HEK293 (cell line): ENCODE results near the gene KHSRP.

Source experiments
- CTCF ChIP-seq: fragments of 450-650 bp; formaldehyde crosslinking; IDR thresholded peaks from 2 replicates; pipeline ENCODE4 v1.5.1; 2016; ENCODE audit warnings: missing biosample characterization, missing genetic modification characterization
- TSHZ1 ChIP-seq: fragments of 450-650 bp; formaldehyde crosslinking; IDR thresholded peaks from 2 replicates; pipeline ENCODE4 v1.5.1; 2016; ENCODE audit warnings: missing biosample characterization, missing genetic modification characterization, borderline replicate concordance
- ZIC2 ChIP-seq: fragments of 450-650 bp; formaldehyde crosslinking; IDR thresholded peaks from 2 replicates; pipeline ENCODE4 v1.5.1; 2016; ENCODE audit warnings: missing biosample characterization, missing genetic modification characterization
- ZNF324 ChIP-seq: fragments of 450-650 bp; formaldehyde crosslinking; IDR thresholded peaks from 2 replicates; pipeline ENCODE4 v1.5.1; 2016; ENCODE audit warnings: missing biosample characterization, missing genetic modification characterization
- ZNF362 ChIP-seq: fragments of 450-650 bp; formaldehyde crosslinking; IDR thresholded peaks from 2 replicates; pipeline ENCODE4 v1.5.1; 2016; ENCODE audit warnings: missing biosample characterization, missing genetic modification characterization
- ZNF423 ChIP-seq: fragments of 450-650 bp; formaldehyde crosslinking; IDR thresholded peaks from 2 replicates; pipeline ENCODE4 v1.5.1; 2016; ENCODE audit warnings: missing biosample characterization, missing genetic modification characterization
- ZNF580 ChIP-seq: fragments of 450-650 bp; formaldehyde crosslinking; IDR thresholded peaks from 2 replicates; pipeline ENCODE4 v1.5.1; 2016; ENCODE audit warnings: missing biosample characterization, missing genetic modification characterization
- ZNF654 ChIP-seq: fragments of 450-650 bp; formaldehyde crosslinking; IDR thresholded peaks from 2 replicates; pipeline ENCODE4 v1.5.1; 2016; ENCODE audit warnings: low read depth, missing biosample characterization, missing genetic modification characterization
- ZNF76 ChIP-seq: fragments of 450-650 bp; formaldehyde crosslinking; IDR thresholded peaks from 2 replicates; pipeline ENCODE4; 2016; ENCODE audit warnings: low read depth, missing biosample characterization, missing genetic modification characterization, borderline replicate concordance
- ZSCAN5A ChIP-seq: fragments of 450-650 bp; formaldehyde crosslinking; IDR thresholded peaks from 2 replicates; pipeline ENCODE4 v1.5.1; 2016; ENCODE audit warnings: missing biosample characterization, missing genetic modification characterization
- TF ChIP-seq, protein P1 (sequence below): fragments of 450-650 bp; formaldehyde crosslinking; IDR thresholded peaks from 2 replicates; pipeline ENCODE4 v1.5.1; 2016; ENCODE audit warnings: missing biosample characterization, missing genetic modification characterization, low read depth
- TF ChIP-seq, protein P2 (sequence below): fragments of 450-650 bp; IDR thresholded peaks from 2 replicates; pipeline ENCODE4 v1.5.1; 2018; ENCODE audit warnings: missing biosample characterization, missing genetic modification characterization

DNA sequence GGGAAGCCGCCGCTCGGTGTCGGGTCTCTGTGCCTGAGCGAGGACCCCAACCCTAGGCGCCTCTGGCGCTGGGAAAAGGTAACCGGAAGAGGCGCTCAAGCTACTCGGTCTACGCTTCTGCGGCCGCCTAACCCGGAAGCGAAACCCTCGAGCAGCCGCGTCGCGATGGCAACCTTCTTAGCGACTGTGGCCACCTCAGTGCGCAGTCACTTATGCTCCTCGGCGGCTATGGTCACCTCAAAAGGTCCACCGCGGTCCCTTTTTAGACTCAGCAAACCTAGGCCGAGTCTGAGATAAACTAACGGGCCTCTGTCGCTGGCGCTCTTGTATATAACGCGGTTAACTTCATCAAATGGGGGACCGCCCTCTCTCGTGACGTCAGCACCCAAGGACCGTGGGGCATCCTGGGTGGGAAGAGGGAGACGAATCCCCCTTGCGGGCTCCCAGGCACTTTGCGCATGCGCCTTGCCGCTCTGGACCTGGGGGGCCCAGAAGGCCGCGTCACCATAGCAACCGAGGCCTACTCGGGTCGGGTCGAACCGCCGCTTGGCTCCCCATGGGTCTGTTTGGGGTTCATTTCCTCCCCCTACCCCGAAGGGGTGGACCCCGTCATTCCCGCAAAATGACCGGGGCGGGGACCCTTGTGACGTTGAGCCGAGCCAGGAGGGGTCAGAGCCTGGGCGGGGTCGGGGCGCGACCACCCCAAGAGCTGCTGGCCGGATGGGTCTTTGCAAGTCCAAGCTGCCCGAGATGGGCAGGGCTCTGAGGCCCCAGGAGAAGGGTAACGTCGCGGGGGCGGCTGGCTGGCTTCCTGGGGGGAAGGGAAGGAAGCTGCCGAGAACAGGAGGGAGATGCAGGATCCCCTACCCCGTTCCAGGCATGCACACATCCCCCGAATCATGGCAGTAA is 31.3 kb downstream of the KHSRP start, which contains the start of gene GTF2F1:
- TF ChIP-seq CTCF (tag by site-specific recombination) (0 out of 2 replicates have a peak, but pooled peaks have one; percentile 61), ZNF423 (tag by site-specific recombination) (no peak), ZIC2 (tag by site-specific recombination) (no peak), ZNF76 (tag by site-specific recombination) (peak; percentile 80), ZNF654 (tag by site-specific recombination) (no peak), ZNF362 (no peak), ZNF324 (tag by site-specific recombination) (no peak), ZSCAN5A (no peak), ZNF580 (tag by site-specific recombination) (peak; percentile 91), TSHZ1 (tag by site-specific recombination) (no peak)
- TF ChIP-seq, protein P1, sequence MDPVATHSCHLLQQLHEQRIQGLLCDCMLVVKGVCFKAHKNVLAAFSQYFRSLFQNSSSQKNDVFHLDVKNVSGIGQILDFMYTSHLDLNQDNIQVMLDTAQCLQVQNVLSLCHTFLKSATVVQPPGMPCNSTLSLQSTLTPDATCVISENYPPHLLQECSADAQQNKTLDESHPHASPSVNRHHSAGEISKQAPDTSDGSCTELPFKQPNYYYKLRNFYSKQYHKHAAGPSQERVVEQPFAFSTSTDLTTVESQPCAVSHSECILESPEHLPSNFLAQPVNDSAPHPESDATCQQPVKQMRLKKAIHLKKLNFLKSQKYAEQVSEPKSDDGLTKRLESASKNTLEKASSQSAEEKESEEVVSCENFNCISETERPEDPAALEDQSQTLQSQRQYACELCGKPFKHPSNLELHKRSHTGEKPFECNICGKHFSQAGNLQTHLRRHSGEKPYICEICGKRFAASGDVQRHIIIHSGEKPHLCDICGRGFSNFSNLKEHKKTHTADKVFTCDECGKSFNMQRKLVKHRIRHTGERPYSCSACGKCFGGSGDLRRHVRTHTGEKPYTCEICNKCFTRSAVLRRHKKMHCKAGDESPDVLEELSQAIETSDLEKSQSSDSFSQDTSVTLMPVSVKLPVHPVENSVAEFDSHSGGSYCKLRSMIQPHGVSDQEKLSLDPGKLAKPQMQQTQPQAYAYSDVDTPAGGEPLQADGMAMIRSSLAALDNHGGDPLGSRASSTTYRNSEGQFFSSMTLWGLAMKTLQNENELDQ, result no peak
- TF ChIP-seq, protein P2, sequence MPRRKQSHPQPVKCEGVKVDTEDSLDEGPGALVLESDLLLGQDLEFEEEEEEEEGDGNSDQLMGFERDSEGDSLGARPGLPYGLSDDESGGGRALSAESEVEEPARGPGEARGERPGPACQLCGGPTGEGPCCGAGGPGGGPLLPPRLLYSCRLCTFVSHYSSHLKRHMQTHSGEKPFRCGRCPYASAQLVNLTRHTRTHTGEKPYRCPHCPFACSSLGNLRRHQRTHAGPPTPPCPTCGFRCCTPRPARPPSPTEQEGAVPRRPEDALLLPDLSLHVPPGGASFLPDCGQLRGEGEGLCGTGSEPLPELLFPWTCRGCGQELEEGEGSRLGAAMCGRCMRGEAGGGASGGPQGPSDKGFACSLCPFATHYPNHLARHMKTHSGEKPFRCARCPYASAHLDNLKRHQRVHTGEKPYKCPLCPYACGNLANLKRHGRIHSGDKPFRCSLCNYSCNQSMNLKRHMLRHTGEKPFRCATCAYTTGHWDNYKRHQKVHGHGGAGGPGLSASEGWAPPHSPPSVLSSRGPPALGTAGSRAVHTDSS (tag by site-specific recombination), result no peak
